GM18508 (cell line): ENCODE results near the gene FDXR.

Experiments used
- ATAC-seq: cut with Tn5 transposase; IDR thresholded peaks from one replicate; pipeline ENCODE4 v1.9.1; 2021; ENCODE audit warnings: moderate number of reproducible peaks; ENCODE audit not compliant: insufficient read depth, unreplicated experiment

The FDXR gene

GRCh38 chr17:74842146-74842598, 30.6 kb downstream of the FDXR start:
- no peak for ATAC-seq

- no peak for ATAC-seq
Measured at GRCh38 chr17:74840989-74841666, 31.7 kb downstream of the FDXR start.

GRCh38 chr17:74839990-74840852, 32.6 kb downstream of the FDXR start:
- ATAC-seq, result no peak

- ATAC-seq, result no peak
Measured at GRCh38 chr17:74838274-74838673, 34.5 kb downstream of the FDXR start.

GRCh38 chr17:74836691-74837467, 35.9 kb downstream of the FDXR start:
- ATAC-seq, result no peak

GRCh38 chr17:74836191-74836590, 36.6 kb downstream of the FDXR start:
- no peak for ATAC-seq

- no peak for ATAC-seq
Measured at GRCh38 chr17:74833501-74834377, 39.1 kb downstream of the FDXR start.

GRCh38 chr17:74832421-74832820, 40.4 kb downstream of the FDXR start:
- no peak for ATAC-seq

- ATAC-seq, result no peak
Measured at GRCh38 chr17:74831444-74832146, 41.2 kb downstream of the FDXR start.

- no peak for ATAC-seq
Measured at GRCh38 chr17:74830861-74831260, 41.9 kb downstream of the FDXR start.

- ATAC-seq, result no peak
Measured at GRCh38 chr17:74827800-74828199, 45.0 kb downstream of the FDXR start.

GRCh38 chr17:74825952-74826719, 46.7 kb downstream of the FDXR start:
- ATAC-seq, result no peak

- no peak for ATAC-seq
Measured at GRCh38 chr17:74824961-74825627, 47.7 kb downstream of the FDXR start.

GRCh38 chr17:74822939-74823367, 49.8 kb downstream of the FDXR start:
- no peak for ATAC-seq

GRCh38 chr17:74822335-74822938, 50.4 kb downstream of the FDXR start:
- ATAC-seq, result no peak

GRCh38 chr17:74821655-74822334, 51.0 kb downstream of the FDXR start:
- ATAC-seq, result no peak

- ATAC-seq, result no peak
Measured at GRCh38 chr17:74819801-74820436, 52.9 kb downstream of the FDXR start.
